SK-N-MC (cell line): Measurements from ENCODE around the gene SLCO4A1.

Experiments used
- EZH2 ChIP-seq: fragments of 200-600 bp; sonication (generic); IDR thresholded peaks from one replicate; pipeline ENCODE4 v1.6.1; 2017; ENCODE audit warnings: antibody characterized with exemption
- POLR2AphosphoS5 ChIP-seq: IDR thresholded peaks from 2 replicates; pipeline ENCODE4 v1.6.1; 2012; ENCODE audit warnings: mild to moderate bottlenecking, low read depth, low read length, borderline replicate concordance

- TF ChIP-seq EZH2 (no peak), POLR2AphosphoS5 (peak; percentile 69; the same call in 1 of the 2 replicates)
Measured at GRCh38 chr20:62651285-62652021, 9.2 kb downstream of the SLCO4A1 start.
